GM21619 (cell line): ENCODE measurements around the gene MMP14.
"Not testable (repeated sequence)": the region's sequence is repeated elsewhere in the genome, so short reads cannot be mapped to it uniquely, and the experiment has no call there.

ENCODE experiments used
- ATAC-seq: cut with Tn5 transposase; IDR thresholded peaks from one replicate; pipeline ENCODE4 v1.9.1; 2021; ENCODE audit not compliant: unreplicated experiment

Gene MMP14

GRCh38 chr14:22814373-22814772 is 22.0 kb upstream of the MMP14 start:
- no peak for ATAC-seq

DNA sequence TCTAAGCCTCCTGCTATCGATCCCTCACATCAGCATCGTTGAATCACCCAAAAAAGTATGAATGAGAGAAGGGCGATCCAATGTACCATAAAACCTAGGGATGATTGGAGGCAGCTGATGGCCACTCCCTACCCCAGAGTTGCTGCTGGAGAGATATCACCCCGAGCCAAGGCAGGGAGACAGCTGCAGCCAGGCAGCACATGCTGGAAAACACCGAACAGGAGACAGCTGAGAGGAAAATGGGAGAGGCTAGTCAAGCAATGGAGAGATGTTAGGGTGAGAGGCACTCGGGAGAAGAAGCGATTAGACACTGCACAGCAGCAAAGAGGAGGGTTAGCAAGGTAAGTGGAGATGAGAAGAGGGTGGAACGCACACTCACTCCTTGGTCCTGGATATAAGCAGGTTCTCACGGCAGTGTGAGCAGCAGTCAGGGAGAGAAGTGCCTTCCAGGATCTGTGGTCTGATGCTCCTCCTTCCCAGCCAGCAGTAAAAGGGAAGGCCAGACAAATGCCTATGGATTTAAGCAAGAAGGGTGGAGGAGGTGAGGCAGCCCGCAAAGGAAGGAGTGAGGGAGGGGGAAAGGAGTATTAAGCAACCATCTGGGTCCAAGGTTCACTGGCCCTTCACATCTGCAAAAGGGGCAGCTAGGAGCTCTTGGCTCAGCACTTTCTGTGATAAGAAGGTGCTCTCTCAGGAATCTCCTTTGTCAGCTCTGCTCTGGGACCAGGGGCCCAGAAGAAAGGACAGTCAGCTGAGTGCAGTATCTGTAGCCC is 21.3 kb upstream of the MMP14 start, which contains the start of gene SLC7A7:
SLC7A7 (minus strand) TSS at position 495 of the 773 bp plus-strand sequence. CDS start 2,037 bp downstream, outside the sequence.
- ATAC-seq, result no peak

DNA sequence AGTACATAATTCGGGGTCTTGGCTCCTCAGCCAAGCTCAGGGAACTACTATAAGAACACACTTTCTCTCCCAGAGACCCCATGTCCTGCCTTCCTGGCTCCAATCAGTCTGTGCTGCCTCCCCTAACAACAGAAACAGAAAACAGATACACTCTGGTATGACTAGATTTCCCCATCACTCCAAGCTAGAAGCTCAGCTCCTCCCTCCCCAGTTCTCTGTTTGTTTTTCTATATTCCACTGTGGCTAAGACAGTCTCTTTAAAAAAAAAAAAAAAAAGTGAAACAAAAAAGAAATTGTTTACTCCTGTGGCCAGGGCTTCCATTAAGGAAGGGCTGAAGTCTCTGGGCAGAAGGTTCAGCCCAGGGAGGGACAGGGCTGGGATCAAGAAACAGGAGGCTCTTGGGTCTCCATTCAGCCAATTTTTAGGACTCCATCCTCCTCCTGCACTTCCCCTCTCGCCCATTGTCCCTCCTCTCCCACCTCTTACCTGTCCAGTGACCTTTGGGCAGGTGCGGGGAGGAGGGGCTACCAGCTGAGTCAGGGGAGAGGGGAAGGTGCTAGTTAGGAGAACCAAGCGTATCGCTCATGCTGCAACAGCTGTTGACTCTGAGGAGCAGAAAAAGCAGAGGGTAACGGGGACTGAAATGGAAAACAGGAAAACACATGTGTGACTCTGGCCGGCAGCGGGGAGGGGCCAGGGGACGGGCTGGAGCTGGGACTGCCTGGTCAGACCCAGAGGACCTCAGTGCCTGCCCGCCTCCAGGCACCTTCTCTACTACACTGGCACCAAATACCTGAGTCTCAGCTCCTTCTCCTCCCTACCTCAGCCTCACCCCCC is 17.0 kb upstream of the MMP14 start:
- no peak for ATAC-seq

DNA sequence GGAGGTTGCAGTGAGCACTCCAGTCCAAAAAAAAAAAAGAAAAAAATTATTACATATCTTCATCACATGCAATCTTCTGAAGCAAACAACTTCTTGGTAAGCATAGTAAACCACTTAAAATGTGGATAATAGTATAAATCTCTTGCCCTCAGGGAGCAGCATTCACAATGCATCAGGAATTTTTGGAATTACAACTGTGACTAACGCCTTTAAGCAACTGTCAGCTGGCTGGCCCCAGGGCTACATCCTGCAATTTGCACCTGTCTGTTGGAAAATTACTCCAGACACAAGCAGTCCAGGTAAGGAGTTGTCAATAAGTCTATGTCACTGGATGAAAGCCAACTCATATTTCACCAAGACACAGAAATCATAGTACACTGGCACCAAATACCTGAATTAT is 15.7 kb upstream of the MMP14 start:
- no peak for ATAC-seq

DNA sequence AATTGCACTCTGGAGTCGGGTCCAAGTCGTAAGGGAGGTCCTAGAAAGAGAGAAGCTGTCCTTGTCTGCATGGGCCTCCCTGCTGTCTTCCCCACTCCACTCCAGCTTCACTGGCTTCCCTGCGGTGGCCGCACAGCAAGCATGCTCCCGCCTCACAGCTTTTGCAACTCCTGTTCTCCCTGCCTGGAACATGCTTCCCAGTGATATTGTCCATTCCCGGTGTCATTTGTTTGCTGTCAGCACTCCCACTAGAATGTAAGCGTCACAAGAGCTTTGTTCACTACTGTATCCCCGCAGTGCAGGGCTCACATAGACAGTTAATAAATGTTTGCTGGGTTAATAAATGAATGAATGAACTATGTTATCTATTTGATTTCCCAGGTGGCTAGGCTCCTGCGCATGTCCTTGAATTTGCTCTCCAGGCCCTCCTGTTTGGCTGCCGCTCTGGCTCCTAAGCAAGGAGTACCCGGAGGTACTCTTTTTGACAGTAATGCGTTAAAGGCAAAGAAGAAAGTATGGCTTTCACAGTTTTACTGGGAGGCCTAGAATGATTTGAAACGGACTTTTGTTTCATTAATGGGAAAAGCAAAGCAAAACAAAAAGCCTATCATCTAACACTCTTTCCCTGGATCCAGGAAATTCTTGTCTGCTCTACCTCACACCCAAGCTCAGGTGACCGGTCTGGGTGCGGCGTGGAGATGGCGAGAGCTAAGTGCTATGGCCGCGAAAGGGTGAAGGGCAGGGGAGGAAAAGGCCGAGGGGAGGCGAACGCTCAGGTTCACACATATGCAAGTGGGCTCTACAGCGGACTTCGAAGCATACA is 15.0 kb upstream of the MMP14 start:
- ATAC-seq, result no peak

DNA sequence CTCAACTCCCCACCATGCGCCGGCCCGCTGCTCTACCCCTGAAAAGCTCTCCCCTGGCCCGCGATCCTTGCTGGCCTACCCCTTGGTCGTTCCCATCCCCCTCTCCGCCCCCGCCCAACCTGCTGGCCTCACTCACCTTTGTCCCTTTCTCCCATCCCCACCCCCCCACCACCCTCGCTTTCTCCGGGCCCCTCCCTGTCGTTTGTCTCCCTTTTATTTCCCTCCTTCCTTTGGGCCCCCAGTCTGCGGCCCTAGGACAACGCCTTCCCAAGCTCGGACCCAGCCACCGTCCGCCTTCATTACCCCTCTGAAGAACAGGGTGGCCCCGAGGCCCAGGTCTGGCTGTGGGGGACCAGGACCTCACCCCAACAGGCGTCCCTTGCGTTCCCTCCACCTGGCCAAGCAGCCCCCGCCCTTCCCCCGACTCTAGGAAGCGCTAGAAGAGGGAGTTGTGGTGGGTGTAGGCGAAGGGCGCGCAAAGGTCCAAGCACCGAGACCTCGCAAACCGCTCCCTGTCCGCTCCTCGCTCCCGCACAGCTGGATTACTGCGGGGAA is 14.3 kb upstream of the MMP14 start:
- ATAC-seq, result no peak

DNA sequence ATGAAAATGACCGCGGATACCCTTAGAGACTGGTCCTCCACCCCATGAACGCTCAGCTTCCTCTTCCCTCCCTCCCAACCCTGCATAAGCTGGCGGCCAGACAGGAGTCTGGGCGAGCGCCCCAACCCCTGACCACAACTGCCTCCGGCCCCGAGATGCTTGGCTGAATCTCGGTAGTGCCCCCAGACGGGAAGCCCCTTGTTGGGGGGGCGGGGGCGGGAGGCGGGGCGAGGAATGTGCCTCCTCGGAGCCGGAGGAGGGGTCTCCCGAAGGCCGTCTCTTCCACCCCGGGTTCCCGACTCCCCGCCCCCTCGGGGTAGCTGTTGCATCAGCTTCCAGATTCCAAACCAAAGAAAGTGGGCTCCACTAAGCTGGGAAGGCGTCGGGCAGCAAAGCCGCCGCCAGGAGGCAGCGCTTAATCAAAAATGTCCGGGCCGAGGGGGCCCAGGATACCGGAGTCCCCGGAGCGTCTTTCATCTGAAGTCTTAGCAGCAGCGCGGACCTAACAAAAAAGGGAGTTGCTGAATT is 13.8 kb upstream of the MMP14 start:
- peak; percentile 43 for ATAC-seq

GRCh38 chr14:22824711-22825359 is 11.6 kb upstream of the MMP14 start:
- no peak for ATAC-seq

DNA sequence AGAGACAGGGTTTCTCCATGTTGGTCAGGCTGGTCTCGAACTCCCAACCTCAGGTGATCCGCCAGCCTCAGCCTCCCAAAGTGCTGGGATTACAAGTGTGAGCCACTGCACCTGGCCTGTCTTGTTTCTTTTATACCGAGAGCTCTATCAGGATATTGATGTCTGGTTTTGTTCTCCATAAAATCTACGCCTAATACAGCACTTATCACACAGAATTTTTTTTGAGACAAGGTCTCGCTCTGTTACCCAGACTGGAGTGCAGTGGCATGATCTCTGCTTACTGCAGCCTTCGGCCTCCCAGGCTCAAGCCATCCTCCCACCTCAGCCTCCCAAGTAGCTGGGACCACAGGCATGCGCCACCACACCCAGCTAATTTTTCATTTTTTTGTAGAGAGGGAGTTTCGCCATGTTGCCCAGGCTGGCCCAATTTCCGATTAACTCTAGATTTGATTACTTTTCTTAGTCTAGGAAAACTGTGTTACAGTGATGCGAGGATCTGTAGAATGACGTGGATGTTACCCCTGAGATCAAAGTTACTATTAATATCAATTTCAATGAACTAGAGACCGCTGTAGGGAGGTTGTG is 7.2 kb upstream of the MMP14 start:
- not testable (repeated sequence) for ATAC-seq

- peak; percentile 89 for ATAC-seq
Measured at GRCh38 chr14:22829661-22830442, 6.5 kb upstream of the MMP14 start, which contains the start of gene MRPL52. Gene MRPL52 (plus strand): TSS chr14:22829887. CDS start chr14:22829913, 26 bp downstream.

DNA sequence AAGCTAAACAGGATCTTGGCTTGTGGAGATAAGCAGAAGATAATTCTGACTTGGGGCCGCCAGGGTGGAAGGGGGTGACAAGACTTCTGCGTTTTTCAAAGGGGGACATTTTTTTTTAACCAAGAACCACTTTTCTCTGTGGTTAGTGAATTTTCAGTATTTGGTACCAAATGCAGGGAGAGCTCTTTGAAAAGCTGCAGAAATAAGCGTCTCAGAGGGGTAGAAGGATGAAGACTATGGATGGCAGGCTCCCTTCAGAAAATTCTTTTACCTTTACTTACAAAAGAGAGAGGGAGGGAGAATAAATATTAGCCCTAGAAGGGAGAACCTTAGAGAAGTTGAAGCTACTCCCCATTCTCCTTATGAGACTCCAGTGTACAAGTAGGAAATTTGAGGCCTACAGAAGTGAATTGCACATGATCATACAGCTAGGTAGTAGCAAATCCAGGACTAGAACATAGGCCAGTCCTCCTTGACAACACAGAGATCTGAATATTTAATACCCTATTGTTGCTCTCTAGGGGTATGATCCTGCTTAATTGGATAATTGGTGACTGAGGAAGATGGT is 5.9 kb upstream of the MMP14 start:
- no peak for ATAC-seq

GRCh38 chr14:22835505-22835904 is 880 bp upstream of the MMP14 start:
- ATAC-seq, result no peak

- ATAC-seq, result no peak
Measured at GRCh38 chr14:22837114-22837749, 847 bp downstream of the MMP14 start.

DNA sequence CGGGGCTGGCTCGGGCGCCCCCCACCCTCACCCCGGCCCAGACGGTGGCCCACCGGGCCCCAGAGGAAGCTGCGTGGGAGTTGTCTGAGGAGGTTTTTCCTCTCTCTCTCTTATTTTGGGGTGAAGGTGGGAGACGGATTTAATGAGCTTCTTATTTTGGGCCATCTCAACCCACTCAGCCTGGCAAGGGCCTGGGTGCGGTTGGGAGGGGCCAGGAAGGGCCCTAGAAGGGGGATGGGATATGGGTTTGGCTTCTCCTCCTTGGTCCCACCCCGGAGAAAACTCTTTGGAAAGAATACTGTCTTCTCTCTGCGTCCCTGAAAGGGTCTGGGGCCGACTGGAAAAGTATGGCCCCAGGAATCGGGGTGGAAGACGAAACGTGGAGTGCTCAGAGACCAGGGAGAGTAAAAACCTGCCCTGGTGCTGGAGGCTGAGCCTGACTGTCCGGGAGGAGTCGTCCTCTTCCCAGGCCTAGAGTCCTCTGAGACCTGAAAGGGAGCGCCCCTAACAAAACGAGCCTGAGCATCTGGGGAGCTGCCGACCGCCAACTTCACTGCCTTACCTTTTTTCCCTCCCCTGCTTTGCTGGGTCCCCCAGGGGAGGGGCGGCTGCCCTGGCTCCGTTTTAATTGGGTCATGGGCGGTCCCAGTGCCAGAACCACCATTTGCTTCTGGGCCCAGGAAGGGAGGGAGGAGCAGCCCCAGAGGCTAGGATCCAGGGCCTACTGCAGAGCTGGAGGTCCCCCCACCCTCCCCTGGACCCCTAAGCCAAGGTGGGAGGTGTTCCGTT is 1.6 kb downstream of the MMP14 start:
- ATAC-seq, result no peak

DNA sequence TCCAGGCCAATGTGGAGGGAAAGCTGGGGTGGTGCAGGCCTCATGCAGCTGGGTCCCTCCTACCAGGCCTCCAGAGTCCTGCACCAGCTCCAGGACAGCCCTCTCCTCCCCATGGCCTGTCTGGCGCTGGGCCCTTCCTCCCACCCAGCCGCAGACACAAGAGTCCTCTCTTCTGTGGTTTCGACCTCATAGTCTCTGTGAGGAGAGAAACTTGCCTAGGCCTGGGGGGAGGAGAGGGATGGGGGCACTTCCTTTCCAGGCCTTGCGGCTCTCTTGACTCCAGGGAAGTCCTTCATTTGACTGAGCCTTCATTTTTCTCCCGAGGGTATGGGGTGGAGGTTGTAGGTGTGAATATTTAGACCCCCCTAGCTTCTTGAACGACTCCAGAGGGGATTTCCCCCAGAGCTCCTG is 2.3 kb downstream of the MMP14 start:
- ATAC-seq, result no peak

DNA sequence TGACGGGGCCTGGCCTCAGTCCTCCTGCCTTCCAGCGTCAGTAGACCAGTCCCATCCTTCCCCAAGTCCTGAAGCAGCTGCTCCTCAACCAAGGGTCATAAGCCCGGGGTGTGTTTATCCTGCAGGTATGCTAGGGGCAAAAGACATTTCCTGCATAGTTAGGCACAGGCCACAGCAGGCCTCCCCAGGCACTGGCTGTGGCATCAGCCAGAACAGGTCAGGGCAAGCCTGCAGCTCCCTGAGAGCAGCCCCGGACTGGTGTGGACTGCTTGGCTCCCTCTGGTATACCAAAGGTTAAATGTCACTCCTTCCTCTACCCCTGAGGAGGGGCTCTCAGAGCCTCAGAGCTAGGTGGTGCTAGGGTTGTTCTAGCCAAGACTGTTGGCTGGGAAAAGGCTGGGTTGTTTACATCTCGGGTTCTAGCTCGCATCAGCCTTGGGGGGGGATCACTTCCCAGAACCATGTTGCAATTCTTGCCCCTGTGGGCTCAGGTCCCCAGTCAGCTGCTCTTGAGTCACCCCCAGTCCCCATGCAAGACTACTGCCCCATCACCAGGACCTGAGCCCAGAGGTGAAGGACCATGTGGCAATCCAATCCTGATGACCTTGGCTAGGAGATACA is 2.9 kb downstream of the MMP14 start:
- no peak for ATAC-seq

GRCh38 chr14:22841311-22841710 is 4.9 kb downstream of the MMP14 start:
- no peak for ATAC-seq
